GM13976 (cell line): ENCODE measurements around the gene MRPS31.

Experiments used
- DNase-seq: peaks from one replicate; pipeline ENCODE4 v3.0.0; 2012; ENCODE audit warnings: low spot score
- in situ Hi-C: fragments of 300-500 bp; cut with MboI; formaldehyde crosslinking; loops from one replicate; pipeline ENCODE4 v1.12.0; 2022; ENCODE audit warnings: low sequenced_read_pairs, mixed read lengths, inconsistent platforms; ENCODE audit not compliant: unreplicated experiment
- TF ChIP-seq, protein P1 (sequence below): IDR thresholded peaks from 2 replicates; pipeline ENCODE4 v1.5.1; 2012; ENCODE audit warnings: borderline replicate concordance, mild to moderate bottlenecking; ENCODE audit not compliant: insufficient read depth; ENCODE audit errors: extremely low read depth, missing control alignments, control extremely low read depth

MRPS31 gene

DNA sequence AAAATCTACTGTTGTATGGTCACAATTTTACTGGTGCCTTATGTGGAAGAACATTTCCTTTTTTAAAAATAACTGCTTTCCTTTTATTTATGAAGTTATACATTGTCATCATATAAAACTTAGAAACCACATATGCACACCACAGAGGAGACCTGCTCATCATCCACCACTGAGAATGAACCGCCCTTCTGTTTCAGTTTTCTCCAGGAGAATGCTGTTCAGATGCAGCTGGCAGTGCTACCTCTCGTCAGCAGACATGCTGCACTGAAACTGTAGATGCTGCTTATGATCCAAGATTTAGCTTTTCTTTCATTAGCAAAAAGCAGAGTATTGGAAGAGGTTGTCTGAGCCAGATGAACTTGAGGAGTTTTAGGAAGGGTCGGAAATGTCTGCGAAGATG, 28.5 kb upstream of the MRPS31 start:
- TF ChIP-seq, protein P1, sequence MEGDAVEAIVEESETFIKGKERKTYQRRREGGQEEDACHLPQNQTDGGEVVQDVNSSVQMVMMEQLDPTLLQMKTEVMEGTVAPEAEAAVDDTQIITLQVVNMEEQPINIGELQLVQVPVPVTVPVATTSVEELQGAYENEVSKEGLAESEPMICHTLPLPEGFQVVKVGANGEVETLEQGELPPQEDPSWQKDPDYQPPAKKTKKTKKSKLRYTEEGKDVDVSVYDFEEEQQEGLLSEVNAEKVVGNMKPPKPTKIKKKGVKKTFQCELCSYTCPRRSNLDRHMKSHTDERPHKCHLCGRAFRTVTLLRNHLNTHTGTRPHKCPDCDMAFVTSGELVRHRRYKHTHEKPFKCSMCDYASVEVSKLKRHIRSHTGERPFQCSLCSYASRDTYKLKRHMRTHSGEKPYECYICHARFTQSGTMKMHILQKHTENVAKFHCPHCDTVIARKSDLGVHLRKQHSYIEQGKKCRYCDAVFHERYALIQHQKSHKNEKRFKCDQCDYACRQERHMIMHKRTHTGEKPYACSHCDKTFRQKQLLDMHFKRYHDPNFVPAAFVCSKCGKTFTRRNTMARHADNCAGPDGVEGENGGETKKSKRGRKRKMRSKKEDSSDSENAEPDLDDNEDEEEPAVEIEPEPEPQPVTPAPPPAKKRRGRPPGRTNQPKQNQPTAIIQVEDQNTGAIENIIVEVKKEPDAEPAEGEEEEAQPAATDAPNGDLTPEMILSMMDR = no peak
- in situ Hi-C loops = loop anchor here (10.0 to 25.0 kb wide), 2 partner anchors 125 to 263 kb away; partner anchors contain the start of gene WBP4
- no peak for DNase-seq

DNA sequence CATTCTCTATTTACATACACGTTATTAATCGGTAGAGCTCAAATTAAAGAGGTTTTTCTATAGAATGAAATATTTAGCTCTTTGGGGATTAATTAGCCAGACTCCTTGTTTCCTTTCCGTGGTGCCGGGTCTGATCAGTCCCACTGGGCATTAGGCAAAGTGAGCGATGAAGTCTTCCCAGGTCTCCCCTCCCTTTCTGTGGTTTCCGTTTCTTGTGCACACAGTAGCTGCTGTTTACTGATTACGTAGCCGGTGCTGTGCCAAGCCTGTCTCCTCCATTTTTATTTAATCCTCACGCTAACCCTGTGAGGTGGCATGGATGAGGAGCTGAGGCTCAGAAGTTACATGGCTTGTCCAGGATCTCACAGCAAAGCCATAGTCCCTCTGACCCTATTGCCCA, 27.4 kb upstream of the MRPS31 start:
- in situ Hi-C loops = loop anchor here (10.0 to 25.0 kb wide), 2 partner anchors 126 to 264 kb away; partner anchors contain the start of gene WBP4
- TF ChIP-seq, protein P1 = no peak

DNA sequence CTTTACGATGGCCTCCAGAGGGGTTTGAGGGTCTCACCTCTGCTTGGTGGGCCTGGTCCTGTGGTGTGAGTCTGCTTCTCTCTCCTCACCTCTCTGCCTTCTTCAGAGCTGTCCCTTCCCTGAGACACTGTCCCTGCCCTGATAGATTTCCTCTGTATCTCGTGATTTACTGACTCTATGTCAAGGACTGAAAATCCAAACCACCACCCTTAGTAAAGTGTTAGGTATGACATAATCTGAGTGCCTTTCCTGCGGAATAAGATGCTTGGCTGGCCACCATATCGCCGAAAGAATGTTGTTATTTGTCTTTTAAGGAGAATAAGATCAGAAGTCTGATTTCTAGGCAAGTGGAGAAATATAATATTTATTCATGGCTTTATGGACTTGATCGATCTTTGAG, 25.7 kb upstream of the MRPS31 start:
- in situ Hi-C loops = loop anchor here (10.0 to 25.0 kb wide), 2 partner anchors 128 to 266 kb away; partner anchors contain the start of gene WBP4
- TF ChIP-seq, protein P1 = no peak
- DNase-seq = no peak

More for the DNA sequence above, 27.4 kb upstream of the MRPS31 start:
- DNase-seq = no peak

DNA sequence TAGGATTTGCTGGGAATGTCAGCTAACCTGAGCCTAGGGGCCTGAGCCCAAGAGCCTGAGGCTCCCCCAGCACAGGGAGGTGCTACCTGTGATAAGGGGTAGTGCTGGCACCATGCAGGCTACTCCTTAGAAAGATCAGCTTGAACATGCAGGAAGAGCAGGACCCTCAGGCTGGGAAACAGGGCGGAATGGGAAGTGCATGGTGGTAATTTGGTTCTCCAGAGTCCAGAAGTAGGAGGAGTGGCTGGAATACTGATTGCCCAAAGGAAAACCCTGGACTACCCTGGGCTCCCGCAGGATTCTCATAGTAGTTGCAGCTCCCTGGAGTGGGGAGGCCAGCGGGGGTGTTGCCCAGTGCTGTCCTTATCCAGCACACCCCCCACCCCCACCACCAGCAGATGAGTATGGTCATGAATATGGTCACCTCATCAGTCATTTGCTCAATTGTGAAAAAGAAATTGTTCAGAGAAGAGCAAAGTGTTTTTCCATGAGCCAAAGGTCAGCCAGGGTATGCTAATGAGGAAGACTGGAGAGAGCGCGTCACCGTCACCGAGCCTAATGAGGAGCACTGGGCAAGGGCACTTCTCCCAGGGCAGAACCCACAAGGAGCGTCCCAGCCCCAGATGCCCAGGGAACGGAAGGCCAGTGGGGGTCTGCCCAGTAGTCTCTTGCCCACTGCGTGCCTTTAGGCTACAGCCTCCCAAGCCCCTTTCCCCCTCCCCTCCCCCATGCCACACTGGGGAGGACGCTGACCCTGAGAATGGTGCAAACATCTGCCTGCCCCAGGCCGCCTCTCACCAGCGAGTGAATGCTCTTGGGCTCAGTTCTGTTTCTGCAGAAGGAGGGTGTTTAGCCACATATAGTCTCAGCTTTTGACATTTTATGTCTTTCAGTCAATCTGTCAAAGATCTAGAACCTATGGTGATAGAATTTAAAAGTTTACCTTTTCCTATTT, 23.7 kb upstream of the MRPS31 start:
- in situ Hi-C loops = loop anchor here (10.0 to 25.0 kb wide), 2 partner anchors 130 to 268 kb away; partner anchors contain the start of gene WBP4
- TF ChIP-seq, protein P1 = no peak
- no peak for DNase-seq

DNA sequence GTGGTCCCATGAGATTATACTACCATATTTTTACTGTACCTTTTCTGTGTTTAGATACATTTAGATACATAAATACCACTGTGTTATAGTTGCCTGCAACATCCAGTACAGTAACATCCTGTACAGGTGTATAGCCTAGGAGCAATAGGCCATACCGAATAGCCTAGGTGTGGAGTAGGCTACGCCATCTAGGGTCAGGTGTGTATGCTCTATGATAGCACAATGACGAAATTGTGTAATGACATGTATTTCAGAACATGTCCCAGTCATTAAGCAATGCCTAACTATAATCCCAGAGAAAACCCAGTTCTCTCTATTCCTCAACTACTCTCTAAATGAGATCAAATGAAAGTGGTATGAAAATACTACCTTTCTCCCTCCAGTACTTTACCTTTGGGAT, 22.3 kb upstream of the MRPS31 start:
- in situ Hi-C loops = loop anchor here (10.0 to 25.0 kb wide), 2 partner anchors 131 to 269 kb away; partner anchors contain the start of gene WBP4
- no peak for DNase-seq
- TF ChIP-seq, protein P1 = no peak

DNA sequence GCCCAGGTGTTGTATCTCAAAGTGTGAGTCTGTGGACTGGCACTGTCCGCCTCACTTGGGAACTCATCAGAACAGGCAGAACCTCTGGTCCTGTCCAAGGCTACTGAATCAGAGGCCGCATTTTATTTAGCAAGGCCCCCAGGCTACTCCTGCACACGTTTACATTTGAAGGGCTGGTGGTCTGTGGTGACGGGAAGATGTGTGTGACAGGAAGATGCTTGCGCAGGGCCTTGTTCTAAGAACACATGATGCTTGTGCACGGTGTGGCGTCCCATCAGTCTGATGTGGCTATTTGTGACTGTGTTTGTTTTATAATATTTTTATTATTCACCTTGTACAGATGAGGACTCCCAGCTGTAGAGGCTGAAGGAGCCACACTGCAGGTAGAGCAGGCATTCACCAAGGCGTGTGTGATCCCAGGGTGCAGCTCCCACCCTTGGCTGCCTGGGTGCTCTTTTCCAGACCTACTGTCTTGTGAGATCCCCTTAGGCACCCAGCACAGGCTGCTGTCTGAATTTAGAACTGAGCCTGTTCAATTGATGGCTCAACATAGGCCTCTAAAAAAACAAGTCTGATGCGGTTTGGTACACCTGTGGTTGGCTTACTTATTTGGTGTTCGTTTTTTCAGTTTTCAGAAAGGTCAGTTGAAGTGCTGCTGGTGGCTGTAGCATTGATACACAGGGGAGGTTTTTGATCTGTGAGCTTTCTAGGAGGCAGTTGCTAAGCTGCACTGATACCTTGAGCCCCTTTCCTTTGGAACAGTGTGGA, 21.5 kb upstream of the MRPS31 start:
- TF ChIP-seq, protein P1 = no peak
- DNase-seq = no peak
- in situ Hi-C loops = loop anchor here (10.0 to 25.0 kb wide), 2 partner anchors 132 to 270 kb away; partner anchors contain the start of gene WBP4
